Measurements from ENCODE around the gene SLC27A2. TPM values are rescaled to one million over a fixed set of nuclear protein-coding genes. Genes with fewer than 3 reads are reported as not detected.

The SLC27A2 gene
- total RNA-seq, 1 donor from 2014 or later: 2.9 TPM

DNA sequence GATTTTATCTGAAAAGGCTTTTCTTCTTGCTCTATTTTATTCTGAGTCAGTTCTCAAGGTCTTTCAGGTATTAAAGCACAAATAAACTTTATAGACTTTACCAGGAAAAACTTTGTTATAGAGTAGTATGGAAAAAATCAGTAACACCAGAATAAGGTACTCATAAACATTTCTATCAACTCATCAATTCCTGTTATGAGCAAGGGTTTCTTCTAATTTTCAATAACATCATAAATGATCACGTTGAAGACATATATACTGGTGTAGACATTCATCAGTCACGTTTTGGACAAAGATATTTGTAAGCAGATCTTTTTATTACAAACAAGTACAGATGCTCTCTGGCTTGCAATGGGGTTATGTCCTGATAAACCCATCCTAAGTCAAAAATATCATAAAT, 93.1 kb downstream of the SLC27A2 start:
- DNase-seq (no peak), ATAC-seq (no peak)
- Histone ChIP-seq H3K27ac (no peak overlapping the region), H3K4me1 (no peaks in the 10 kb centered on the region), H3K36me3 (no peaks in the 10 kb centered on the region), H3K27me3 (ENCODE audit: low read depth) (no peaks in the 10 kb centered on the region), H3K9me3 (no peaks in the 10 kb centered on the region), H3K4me3 (no peak overlapping the region)
- intact Hi-C loops (cut with DNase I): no loop called here
- TF ChIP-seq, protein P1, sequence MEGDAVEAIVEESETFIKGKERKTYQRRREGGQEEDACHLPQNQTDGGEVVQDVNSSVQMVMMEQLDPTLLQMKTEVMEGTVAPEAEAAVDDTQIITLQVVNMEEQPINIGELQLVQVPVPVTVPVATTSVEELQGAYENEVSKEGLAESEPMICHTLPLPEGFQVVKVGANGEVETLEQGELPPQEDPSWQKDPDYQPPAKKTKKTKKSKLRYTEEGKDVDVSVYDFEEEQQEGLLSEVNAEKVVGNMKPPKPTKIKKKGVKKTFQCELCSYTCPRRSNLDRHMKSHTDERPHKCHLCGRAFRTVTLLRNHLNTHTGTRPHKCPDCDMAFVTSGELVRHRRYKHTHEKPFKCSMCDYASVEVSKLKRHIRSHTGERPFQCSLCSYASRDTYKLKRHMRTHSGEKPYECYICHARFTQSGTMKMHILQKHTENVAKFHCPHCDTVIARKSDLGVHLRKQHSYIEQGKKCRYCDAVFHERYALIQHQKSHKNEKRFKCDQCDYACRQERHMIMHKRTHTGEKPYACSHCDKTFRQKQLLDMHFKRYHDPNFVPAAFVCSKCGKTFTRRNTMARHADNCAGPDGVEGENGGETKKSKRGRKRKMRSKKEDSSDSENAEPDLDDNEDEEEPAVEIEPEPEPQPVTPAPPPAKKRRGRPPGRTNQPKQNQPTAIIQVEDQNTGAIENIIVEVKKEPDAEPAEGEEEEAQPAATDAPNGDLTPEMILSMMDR (IDR thresholded peaks at IDR 0.05): no peak

DNA sequence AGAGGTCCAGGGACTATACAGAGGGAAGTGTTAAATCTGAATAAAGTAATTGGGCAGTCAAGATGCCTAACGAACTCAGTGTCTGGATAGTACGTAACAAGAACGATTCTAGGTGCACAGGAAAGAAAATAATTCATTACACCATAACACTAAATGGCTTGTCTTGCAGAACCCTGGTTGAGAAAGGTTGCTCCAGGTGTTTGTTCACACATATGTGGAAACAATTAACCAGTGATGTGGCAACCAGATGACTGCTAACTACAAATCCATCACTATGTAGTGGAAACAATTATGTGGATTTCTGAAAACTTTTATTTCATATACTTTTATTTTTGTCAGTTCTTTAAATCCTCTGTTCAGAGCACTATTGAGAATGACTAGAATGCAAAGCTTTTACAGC, 93.9 kb downstream of the SLC27A2 start:
- TF ChIP-seq, protein P1 (IDR thresholded peaks at IDR 0.05): no peak
- Histone ChIP-seq H3K4me1 (no peaks in the 10 kb centered on the region), H3K4me3 (no peak overlapping the region), H3K27me3 (ENCODE audit: low read depth) (no peaks in the 10 kb centered on the region), H3K36me3 (no peaks in the 10 kb centered on the region), H3K9me3 (no peaks in the 10 kb centered on the region), H3K27ac (no peak overlapping the region)
- intact Hi-C loops (cut with DNase I): no loop called here
- no peak for DNase-seq
- ATAC-seq: no peak

DNA sequence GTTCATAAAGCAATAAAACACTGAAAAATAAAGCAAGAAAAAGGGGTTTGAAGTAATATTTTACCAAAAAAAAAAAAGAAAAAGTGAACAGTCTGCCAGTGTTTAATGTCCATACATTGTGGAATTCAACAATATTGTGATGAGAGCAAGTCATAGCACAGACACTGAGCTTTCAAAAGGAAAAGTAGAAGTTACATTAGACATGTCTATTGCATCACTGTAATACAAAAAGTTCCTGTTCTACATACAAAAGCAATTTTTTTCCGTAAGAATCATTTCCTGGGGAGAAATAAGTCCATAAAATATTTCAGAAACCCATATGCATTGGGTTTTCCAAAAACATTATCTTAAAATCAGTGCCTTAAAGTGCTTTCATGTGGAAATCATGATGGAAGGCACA, 95.4 kb downstream of the SLC27A2 start:
- no peaks in the 10 kb centered on the region for H3K4me1 ChIP-seq
- H3K4me3 ChIP-seq: no peak overlapping the region
- H3K27ac ChIP-seq: no peak overlapping the region
- H3K36me3 ChIP-seq: no peaks in the 10 kb centered on the region
- H3K9me3 ChIP-seq: no peaks in the 10 kb centered on the region
- TF ChIP-seq, protein P1 (IDR thresholded peaks at IDR 0.05): no peak
- ATAC-seq: no peak
- intact Hi-C loops (cut with DNase I): no loop called here
- DNase-seq: no peak
- no peaks in the 10 kb centered on the region for H3K27me3 ChIP-seq (ENCODE audit: low read depth)

DNA sequence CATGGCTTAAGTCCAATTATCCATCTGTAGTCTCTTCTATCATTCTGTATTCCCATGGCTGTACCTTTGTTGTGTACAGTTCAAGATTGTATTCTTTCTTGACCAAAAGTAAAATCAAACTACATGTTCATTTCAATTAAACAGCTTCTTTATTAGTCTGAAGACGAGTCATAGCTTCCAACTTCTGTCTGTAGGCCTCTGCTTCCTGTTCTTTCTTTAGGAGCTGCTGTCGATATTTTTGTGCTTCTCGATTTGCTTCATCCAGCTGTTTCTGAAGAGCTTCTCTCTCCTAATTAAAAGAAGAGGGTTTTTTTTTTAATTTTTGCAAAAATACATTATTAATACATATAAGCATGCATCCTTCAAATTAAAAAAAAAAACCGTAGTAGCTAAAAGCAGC, 96.5 kb downstream of the SLC27A2 start:
- H3K27me3 ChIP-seq (ENCODE audit: low read depth): no peaks in the 10 kb centered on the region
- H3K4me3 ChIP-seq: no peak overlapping the region
- H3K9me3 ChIP-seq: no peaks in the 10 kb centered on the region
- H3K27ac ChIP-seq: no peak overlapping the region
- intact Hi-C loops (cut with DNase I): no loop called here
- no peaks in the 10 kb centered on the region for H3K36me3 ChIP-seq
- no peak for ATAC-seq
- H3K4me1 ChIP-seq: no peaks in the 10 kb centered on the region
- no peak for DNase-seq
- TF ChIP-seq, protein P1 (IDR thresholded peaks at IDR 0.05): no peak

DNA sequence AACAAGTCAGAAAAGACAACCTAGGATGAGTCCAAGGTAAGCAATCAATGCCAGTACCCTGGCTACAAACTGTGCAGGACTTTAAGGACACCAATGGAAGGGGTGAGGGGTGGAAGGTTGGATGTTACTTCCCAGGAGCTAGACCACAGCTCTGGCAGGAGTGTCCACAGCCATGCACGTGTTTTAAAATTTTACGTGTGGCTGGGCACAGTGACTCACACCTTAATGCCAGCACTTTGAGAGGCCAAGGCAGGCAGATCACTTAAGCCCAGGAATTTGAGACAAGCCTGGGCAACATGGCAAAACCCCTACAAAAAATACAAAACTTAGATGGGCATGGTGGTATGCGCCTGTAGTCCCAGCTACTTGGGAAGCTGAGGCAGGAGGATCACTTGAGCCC, 98.3 kb downstream of the SLC27A2 start:
- intact Hi-C loops (cut with DNase I): no loop called here
- Histone ChIP-seq H3K9me3 (no peaks in the 10 kb centered on the region), H3K36me3 (peaks cover 6% of the 10 kb centered on the region), H3K27ac (no peak overlapping the region), H3K27me3 (ENCODE audit: low read depth) (no peaks in the 10 kb centered on the region), H3K4me3 (no peak overlapping the region), H3K4me1 (no peaks in the 10 kb centered on the region)
- ATAC-seq: no peak
- no peak for DNase-seq
- TF ChIP-seq, protein P1 (IDR thresholded peaks at IDR 0.05): no peak

DNA sequence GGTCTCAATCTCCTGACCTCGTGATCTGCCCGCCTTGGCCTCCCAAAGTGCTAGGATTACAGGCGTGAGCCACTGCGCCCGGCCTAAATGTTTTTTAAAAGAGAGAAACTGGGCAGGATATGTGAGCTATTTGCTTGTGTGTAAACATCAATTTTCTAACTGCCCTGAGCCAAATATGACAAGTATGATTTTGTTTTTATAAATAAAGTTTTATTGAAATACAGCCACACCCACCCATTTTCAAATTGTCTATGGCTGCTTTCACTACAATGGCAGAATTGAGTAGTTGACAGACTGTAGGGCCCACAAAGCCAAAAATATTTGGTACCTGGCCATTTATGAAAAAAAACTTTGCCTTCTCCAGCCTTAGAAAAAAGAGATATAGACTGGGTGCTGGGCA, 99.4 kb downstream of the SLC27A2 start:
- H3K4me3 ChIP-seq: no peak overlapping the region
- H3K27ac ChIP-seq: no peak overlapping the region
- DNase-seq (no peak), ATAC-seq (no peak)
- peaks cover 16% of the 10 kb centered on the region for H3K36me3 ChIP-seq
- TF ChIP-seq, protein P1 (IDR thresholded peaks at IDR 0.05): no peak
- no peaks in the 10 kb centered on the region for H3K27me3 ChIP-seq (ENCODE audit: low read depth)
- no peaks in the 10 kb centered on the region for H3K4me1 ChIP-seq
- intact Hi-C loops (cut with DNase I): no loop called here
- H3K9me3 ChIP-seq: no peaks in the 10 kb centered on the region
